GM12878 (cell line): ENCODE measurements around the gene F3.

ENCODE experiments used
- BRCA1 ChIP-seq: IDR thresholded peaks from 2 replicates; pipeline ENCODE4 v1.6.1; 2011; ENCODE audit warnings: low read depth, low read length, improper control_type of control experiment
- CHD1 ChIP-seq: IDR thresholded peaks from 2 replicates; pipeline ENCODE4 v1.6.1; 2012; ENCODE audit warnings: low read depth, low read length, improper control_type of control experiment
- CHD4 ChIP-seq: fragments of 200-600 bp; sonication (generic); IDR thresholded peaks from 2 replicates; pipeline ENCODE4 v1.6.1; 2016; ENCODE audit warnings: mild to moderate bottlenecking
- EZH2 ChIP-seq: IDR thresholded peaks from 2 replicates; pipeline ENCODE4 v1.6.1; 2012; ENCODE audit warnings: low read depth, mild to moderate bottlenecking, control low read depth, inconsistent platforms, low read length, borderline replicate concordance; ENCODE audit not compliant: control insufficient read depth
- FOS ChIP-seq: IDR thresholded peaks from 3 replicates; pipeline ENCODE4 v1.6.1; 2011; ENCODE audit warnings: borderline replicate concordance; ENCODE audit not compliant: insufficient read length; ENCODE audit errors: extremely low read depth
- KDM1A ChIP-seq: fragments of 200-600 bp; sonication (generic); IDR thresholded peaks from 2 replicates; pipeline ENCODE4 v1.6.1; 2016; ENCODE audit warnings: borderline replicate concordance
- PBX3 ChIP-seq: IDR thresholded peaks from 2 replicates; pipeline ENCODE4 v1.6.1; 2011; ENCODE audit warnings: mild to moderate bottlenecking, low read depth, low read length, moderate library complexity; ENCODE audit not compliant: insufficient replicate concordance
- POLR2AphosphoS5 ChIP-seq: IDR thresholded peaks from 2 replicates; pipeline ENCODE4 v1.6.1; 2011; ENCODE audit warnings: mild to moderate bottlenecking, low read length, inconsistent platforms
- TAF1 ChIP-seq: IDR thresholded peaks from 2 replicates; pipeline ENCODE4 v1.6.1; 2011; ENCODE audit warnings: mild to moderate bottlenecking, low read depth, low read length, borderline replicate concordance
- TCF12 ChIP-seq: IDR thresholded peaks from 2 replicates; pipeline ENCODE4 v1.6.1; 2011; ENCODE audit warnings: low read depth, mild to moderate bottlenecking, low read length
- ZNF384 ChIP-seq: IDR thresholded peaks from 2 replicates; pipeline ENCODE4 v1.6.1; 2012; ENCODE audit warnings: low read depth, mild to moderate bottlenecking, low read length, improper control_type of control experiment, borderline replicate concordance
- ZSCAN29 ChIP-seq: fragments of 450-650 bp; IDR thresholded peaks from 2 replicates; pipeline ENCODE4 v1.6.1; 2017; ENCODE audit warnings: mild to moderate bottlenecking, moderate library complexity
- TF ChIP-seq, protein P1 (sequence below), 3 experiments: IDR thresholded peaks in 2 of 3; conservative IDR thresholded peaks in 1 of 3; 2 replicates each; pipeline ENCODE4 v1.5.1; 2011; ENCODE audit warnings: low read depth in 3 of 3, low read length in 3 of 3, mild to moderate bottlenecking in 3 of 3, control low read depth in 2 of 3, moderate library complexity in 2 of 3, inconsistent platforms in 1 of 3, mixed read lengths in 1 of 3; ENCODE audit not compliant: control insufficient read depth in 2 of 3, insufficient read depth in 1 of 3; ENCODE audit errors: extremely low read depth in 1 of 3

- TF ChIP-seq FOS = no peak
- TF ChIP-seq, protein P1, sequence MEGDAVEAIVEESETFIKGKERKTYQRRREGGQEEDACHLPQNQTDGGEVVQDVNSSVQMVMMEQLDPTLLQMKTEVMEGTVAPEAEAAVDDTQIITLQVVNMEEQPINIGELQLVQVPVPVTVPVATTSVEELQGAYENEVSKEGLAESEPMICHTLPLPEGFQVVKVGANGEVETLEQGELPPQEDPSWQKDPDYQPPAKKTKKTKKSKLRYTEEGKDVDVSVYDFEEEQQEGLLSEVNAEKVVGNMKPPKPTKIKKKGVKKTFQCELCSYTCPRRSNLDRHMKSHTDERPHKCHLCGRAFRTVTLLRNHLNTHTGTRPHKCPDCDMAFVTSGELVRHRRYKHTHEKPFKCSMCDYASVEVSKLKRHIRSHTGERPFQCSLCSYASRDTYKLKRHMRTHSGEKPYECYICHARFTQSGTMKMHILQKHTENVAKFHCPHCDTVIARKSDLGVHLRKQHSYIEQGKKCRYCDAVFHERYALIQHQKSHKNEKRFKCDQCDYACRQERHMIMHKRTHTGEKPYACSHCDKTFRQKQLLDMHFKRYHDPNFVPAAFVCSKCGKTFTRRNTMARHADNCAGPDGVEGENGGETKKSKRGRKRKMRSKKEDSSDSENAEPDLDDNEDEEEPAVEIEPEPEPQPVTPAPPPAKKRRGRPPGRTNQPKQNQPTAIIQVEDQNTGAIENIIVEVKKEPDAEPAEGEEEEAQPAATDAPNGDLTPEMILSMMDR (IDR thresholded peaks at IDR 0.05 in 2 of 3, conservative IDR thresholded peaks at IDR 0.05 in 1 of 3; ENCODE audit: control insufficient read depth in 2 of 3, extremely low read depth in 1 of 3, insufficient read depth in 1 of 3, low read depth in 3 of 3, low read length in 3 of 3) = no peak
- no peak for TF ChIP-seq PBX3
- TF ChIP-seq BRCA1 = no peak
- no peak for TF ChIP-seq CHD1
- TF ChIP-seq ZSCAN29 = no peak
- TF ChIP-seq TCF12 = no peak
- no peak for TF ChIP-seq POLR2AphosphoS5
- no peak for TF ChIP-seq ZNF384
- no peak for TF ChIP-seq CHD4
- TF ChIP-seq TAF1 = no peak
- no peak for TF ChIP-seq EZH2
- no peak for TF ChIP-seq KDM1A
These were observed 8.8 kb upstream of the F3 start for GRCh38 chr1:94550396-94550795.
